Thyroid gland (tissue), 4 donors: Measurements from ENCODE around the gene TM2D3.

ENCODE experiments used
- POLR2A ChIP-seq, 2 donors: fragments of 450-650 bp; IDR thresholded peaks; one replicate each; pipeline ENCODE4 v1.6.1; 2017; ENCODE audit warnings: antibody characterized with exemption in 2 of 2, mild to moderate bottlenecking in 2 of 2, moderate library complexity in 1 of 2
- TF ChIP-seq, protein P1 (sequence below), 6 experiments: fragments of 200-600 bp in 3 of 6; fragments of 450-650 bp in 3 of 6; sonication (generic) in 3 of 6; IDR thresholded peaks; one replicate each; pipeline ENCODE4 v1.5.1; 2016 to 2019; ENCODE audit warnings: antibody characterized with exemption in 6 of 6, mild to moderate bottlenecking in 2 of 6, inconsistent platforms in 1 of 6, moderate library complexity in 1 of 6

DNA sequence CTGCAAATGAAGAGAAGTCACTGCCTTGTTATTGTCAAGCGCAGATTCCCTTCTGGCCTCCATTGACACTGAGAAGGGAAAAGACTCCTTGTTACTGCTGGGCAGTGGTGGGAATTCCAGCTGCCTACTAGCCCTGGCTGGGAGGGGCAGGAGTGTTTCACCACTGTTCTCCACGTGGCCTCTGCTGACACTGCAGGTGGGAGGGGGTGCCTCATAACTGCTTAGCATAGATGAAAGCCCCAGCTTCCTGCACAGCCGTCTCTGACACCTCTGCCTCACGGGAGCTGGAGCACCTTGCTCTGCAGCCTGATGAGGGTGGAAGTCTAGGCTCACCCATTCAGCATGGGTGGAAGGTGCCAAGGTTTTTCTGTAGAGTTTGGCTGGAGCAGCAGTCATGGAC lies 52.1 kb downstream of the TM2D3 start:
- TF ChIP-seq, protein P1, sequence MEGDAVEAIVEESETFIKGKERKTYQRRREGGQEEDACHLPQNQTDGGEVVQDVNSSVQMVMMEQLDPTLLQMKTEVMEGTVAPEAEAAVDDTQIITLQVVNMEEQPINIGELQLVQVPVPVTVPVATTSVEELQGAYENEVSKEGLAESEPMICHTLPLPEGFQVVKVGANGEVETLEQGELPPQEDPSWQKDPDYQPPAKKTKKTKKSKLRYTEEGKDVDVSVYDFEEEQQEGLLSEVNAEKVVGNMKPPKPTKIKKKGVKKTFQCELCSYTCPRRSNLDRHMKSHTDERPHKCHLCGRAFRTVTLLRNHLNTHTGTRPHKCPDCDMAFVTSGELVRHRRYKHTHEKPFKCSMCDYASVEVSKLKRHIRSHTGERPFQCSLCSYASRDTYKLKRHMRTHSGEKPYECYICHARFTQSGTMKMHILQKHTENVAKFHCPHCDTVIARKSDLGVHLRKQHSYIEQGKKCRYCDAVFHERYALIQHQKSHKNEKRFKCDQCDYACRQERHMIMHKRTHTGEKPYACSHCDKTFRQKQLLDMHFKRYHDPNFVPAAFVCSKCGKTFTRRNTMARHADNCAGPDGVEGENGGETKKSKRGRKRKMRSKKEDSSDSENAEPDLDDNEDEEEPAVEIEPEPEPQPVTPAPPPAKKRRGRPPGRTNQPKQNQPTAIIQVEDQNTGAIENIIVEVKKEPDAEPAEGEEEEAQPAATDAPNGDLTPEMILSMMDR (IDR thresholded peaks at IDR 0.05): no peak
- TF ChIP-seq POLR2A (IDR thresholded peaks at IDR 0.05): no peak
